Hepatocyte (in vitro differentiated cells): ENCODE measurements around the gene HOXA11. TPM values are rescaled to one million over a fixed set of nuclear protein-coding genes. Genes with fewer than 3 reads are reported as not detected.

ENCODE experiments used
- DNase-seq: peaks from one replicate; pipeline ENCODE4 v3.0.0-alpha.2; 2016; ENCODE audit warnings: low spot score
- H2AFZ ChIP-seq: fragments of 200-600 bp; sonication (generic); 2 replicates; pipeline ENCODE4 v1.6.0; 2016; ENCODE audit warnings: antibody characterized with exemption, mild to moderate bottlenecking
- H3K27ac ChIP-seq: fragments of 200-600 bp; sonication (generic); 2 replicates; pipeline ENCODE4 v1.5.1; 2016; ENCODE audit warnings: mild to moderate bottlenecking
- H3K27me3 ChIP-seq: fragments of 200-600 bp; sonication (generic); 2 replicates; pipeline ENCODE4 v1.6.1; 2016
- H3K36me3 ChIP-seq: fragments of 200-600 bp; sonication (generic); replicated peaks from 2 replicates; pipeline ENCODE4 v1.5.1; 2016; ENCODE audit warnings: low read depth; ENCODE audit not compliant: insufficient read depth
- H3K4me1 ChIP-seq: fragments of 200-600 bp; sonication (generic); 2 replicates; pipeline ENCODE4 v1.5.1; 2016; ENCODE audit warnings: mild to moderate bottlenecking, moderate library complexity; ENCODE audit not compliant: insufficient read depth
- H3K4me2 ChIP-seq: fragments of 200-600 bp; sonication (generic); 2 replicates; pipeline ENCODE4 v1.6.0; 2016
- H3K4me3 ChIP-seq: fragments of 200-600 bp; sonication (generic); 2 replicates; pipeline ENCODE4 v1.5.1; 2016; ENCODE audit warnings: mild to moderate bottlenecking
- H3K79me2 ChIP-seq: fragments of 200-600 bp; sonication (generic); 2 replicates; pipeline ENCODE4 v1.6.0; 2017; ENCODE audit warnings: mild to moderate bottlenecking
- H3K9me2 ChIP-seq: fragments of 200-600 bp; sonication (generic); replicated peaks from 2 replicates; pipeline ENCODE4 v1.6.0; 2017; ENCODE audit warnings: mild to moderate bottlenecking; ENCODE audit not compliant: insufficient read depth
- H3K9me3 ChIP-seq: fragments of 200-600 bp; sonication (generic); 2 replicates; pipeline ENCODE4 v1.5.1; 2016; ENCODE audit warnings: low read depth, mild to moderate bottlenecking
- H4K20me1 ChIP-seq: fragments of 200-600 bp; sonication (generic); 2 replicates; pipeline ENCODE4 v1.6.0; 2016; ENCODE audit warnings: mild to moderate bottlenecking; ENCODE audit not compliant: insufficient read depth, poor library complexity, severe bottlenecking
- EZH2 ChIP-seq: fragments of 200-600 bp; sonication (generic); IDR thresholded peaks from 2 replicates; pipeline ENCODE4 v1.6.1; 2016; ENCODE audit warnings: antibody characterized with exemption, mild to moderate bottlenecking, borderline replicate concordance
- EZH2phosphoT487 ChIP-seq: fragments of 200-600 bp; sonication (generic); IDR thresholded peaks from one replicate; pipeline ENCODE4 v1.6.1; 2018; ENCODE audit warnings: antibody characterized with exemption, mild to moderate bottlenecking, low read depth, moderate library complexity; ENCODE audit not compliant: unreplicated experiment, severe bottlenecking
- WGBS: methylation state at CpG from one replicate; pipeline ENCODE4 v1.1.6; 2016; ENCODE audit warnings: low lambda C conversion rate; ENCODE audit errors: missing lambda C conversion rate; 5-methylcytosine and 5-hydroxymethylcytosine counted together
- polyA plus RNA-seq: library from polyadenylated mRNA; unstranded; fragments of >200 nt; fragmentation: Nextera tagmentation; extraction: Ambion mirVana; gene quantifications from 2 replicates; pipeline ENCODE4 v1.2.1, GENCODE V29; 2016
- total RNA-seq: library from RNA; depleted of rRNA; stranded (reverse); fragments of >200 nt; gene quantifications from 2 replicates; pipeline ENCODE4 v1.2.3, GENCODE V29; 2014
- TF ChIP-seq, protein P1 (sequence below): fragments of 200-600 bp; sonication (generic); IDR thresholded peaks from 2 replicates; pipeline ENCODE4 v1.5.1; 2016; ENCODE audit warnings: antibody characterized with exemption, mild to moderate bottlenecking; ENCODE audit not compliant: poor library complexity

HOXA11 gene
- total and polyA plus RNA-seq, 2 experiments from 2014 or later = 6.4 to 7.6 TPM

DNA sequence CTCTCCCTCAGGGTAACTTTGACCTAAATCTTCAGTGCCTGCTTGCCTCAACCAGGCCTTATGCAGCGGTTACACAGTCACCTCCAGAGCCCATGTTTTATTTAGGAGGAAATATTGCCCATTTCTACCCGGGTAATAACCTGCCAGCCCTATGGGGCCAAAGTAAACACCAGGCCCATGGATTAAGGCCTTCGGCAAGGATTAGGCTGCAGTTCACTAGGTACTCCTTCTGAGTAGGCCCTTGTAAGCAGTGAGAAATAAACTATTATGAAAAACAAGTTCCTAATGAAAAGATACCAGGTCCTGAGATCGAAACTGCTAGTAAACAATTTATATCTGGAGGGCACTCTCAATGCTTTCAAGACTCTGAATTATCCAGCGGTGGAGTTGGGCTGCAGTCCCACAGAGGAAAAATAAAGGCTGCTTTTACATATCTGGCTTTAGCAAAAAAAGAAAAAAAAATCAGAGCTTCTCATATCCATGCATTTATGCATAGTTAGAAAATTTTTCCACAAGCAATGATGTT, 7.2 kb downstream of the HOXA11 start:
- Histone ChIP-seq H3K27ac (peak overlapping the region; percentile 96), H3K9me3 (no peaks in the 10 kb centered on the region), H2AFZ (no peak overlapping the region), H3K9me2 (no peaks in the 10 kb centered on the region), H3K4me1 (peaks cover 26% of the 10 kb centered on the region), H3K4me3 (peak overlapping the region; percentile 40), H4K20me1 (no peaks in the 10 kb centered on the region), H3K27me3 (peaks cover 92% of the 10 kb centered on the region), H3K79me2 (peaks cover 89% of the 10 kb centered on the region), H3K36me3 (no peaks in the 10 kb centered on the region), H3K4me2 (peak overlapping the region; percentile 96)
- TF ChIP-seq EZH2 = peak; percentile 8
- TF ChIP-seq, protein P1, sequence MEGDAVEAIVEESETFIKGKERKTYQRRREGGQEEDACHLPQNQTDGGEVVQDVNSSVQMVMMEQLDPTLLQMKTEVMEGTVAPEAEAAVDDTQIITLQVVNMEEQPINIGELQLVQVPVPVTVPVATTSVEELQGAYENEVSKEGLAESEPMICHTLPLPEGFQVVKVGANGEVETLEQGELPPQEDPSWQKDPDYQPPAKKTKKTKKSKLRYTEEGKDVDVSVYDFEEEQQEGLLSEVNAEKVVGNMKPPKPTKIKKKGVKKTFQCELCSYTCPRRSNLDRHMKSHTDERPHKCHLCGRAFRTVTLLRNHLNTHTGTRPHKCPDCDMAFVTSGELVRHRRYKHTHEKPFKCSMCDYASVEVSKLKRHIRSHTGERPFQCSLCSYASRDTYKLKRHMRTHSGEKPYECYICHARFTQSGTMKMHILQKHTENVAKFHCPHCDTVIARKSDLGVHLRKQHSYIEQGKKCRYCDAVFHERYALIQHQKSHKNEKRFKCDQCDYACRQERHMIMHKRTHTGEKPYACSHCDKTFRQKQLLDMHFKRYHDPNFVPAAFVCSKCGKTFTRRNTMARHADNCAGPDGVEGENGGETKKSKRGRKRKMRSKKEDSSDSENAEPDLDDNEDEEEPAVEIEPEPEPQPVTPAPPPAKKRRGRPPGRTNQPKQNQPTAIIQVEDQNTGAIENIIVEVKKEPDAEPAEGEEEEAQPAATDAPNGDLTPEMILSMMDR = no peak
- DNase-seq = no peak
- WGBS = 28% methylated on average over 5 of the region's 5 CpGs

DNA sequence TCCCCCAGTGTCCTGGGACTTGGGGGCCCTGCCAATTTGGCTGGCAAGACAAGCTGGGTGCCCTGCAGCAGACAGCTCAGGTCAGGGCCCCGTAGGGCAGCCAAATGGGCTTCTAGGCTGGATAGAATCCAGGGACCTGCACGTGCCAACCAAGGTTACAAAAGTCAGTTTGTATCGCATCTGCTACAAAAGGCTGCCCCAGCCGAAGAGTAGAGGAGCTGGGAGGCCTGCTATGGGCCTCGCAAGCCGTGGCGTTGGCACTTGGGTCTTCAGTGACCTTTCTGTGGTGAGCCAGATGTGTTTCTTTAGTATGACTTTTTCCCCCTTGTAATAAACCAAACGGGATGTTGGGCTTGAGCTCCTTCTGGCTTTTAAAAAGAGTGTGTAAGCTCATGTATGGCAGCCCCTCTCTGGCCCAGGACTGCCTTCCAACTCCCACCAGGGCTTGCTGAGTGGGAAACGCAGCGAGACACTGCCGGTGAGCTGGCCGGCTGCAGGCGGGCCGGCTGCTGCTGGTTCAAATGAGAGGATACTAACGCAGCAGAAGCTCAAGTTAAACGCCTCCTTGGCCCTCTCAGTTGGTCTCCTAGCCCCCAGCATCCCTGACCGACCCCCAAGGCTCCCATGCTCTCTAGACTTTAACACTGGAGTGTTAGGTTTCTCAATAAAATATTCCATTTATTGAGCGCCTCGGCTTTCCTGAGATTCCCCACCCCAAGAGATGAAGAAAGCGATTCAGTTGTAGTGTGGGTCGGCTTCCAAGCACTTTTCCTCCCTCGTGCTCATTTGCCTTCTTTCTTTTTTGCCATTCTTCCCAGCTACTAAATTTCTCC, 7.9 kb downstream of the HOXA11 start:
- Histone ChIP-seq H3K4me2 (peak overlapping the region; percentile 96), H3K4me3 (peak overlapping the region; percentile 40), H2AFZ (no peak overlapping the region), H3K79me2 (peaks cover 89% of the 10 kb centered on the region), H3K4me1 (peaks cover 25% of the 10 kb centered on the region), H3K9me2 (no peaks in the 10 kb centered on the region), H3K9me3 (no peaks in the 10 kb centered on the region), H3K27me3 (peaks cover 92% of the 10 kb centered on the region), H3K27ac (peak overlapping the region; percentile 96), H3K36me3 (no peaks in the 10 kb centered on the region), H4K20me1 (no peaks in the 10 kb centered on the region)
- 31% methylated on average over 22 of the region's 22 CpGs for WGBS
- no peak for TF ChIP-seq EZH2
- TF ChIP-seq, protein P1 = no peak
- TF ChIP-seq EZH2phosphoT487 = no peak
- DNase-seq = no peak

DNA sequence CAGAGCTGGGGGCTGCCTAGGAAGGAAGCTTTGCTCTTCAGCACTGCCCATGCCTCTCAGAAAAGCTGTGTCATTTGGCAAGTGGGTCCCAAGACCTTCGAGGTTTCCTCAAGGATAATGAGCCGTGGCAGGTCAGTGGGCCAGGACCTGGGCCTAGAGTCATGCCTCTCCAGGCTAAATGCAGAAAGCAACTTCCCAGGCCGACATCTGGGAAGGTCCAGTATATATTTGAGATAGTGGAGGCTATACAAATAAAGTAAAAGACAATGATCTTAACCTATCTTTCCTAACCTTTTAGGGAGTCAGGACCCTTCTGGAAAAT, 8.5 kb downstream of the HOXA11 start:
- DNase-seq = no peak
- no peaks in the 10 kb centered on the region for H3K36me3 ChIP-seq
- peaks cover 18% of the 10 kb centered on the region for H3K4me1 ChIP-seq
- H3K9me2 ChIP-seq = no peaks in the 10 kb centered on the region
- 67% methylated on average over 3 of the region's 3 CpGs for WGBS
- peak overlapping the region; percentile 96 for H3K4me2 ChIP-seq
- H3K27me3 ChIP-seq = peaks cover 93% of the 10 kb centered on the region
- H4K20me1 ChIP-seq = peaks cover 3% of the 10 kb centered on the region
- H3K4me3 ChIP-seq = peak overlapping the region; percentile 8
- peak overlapping the region; percentile 96 for H3K27ac ChIP-seq
- no peaks in the 10 kb centered on the region for H3K9me3 ChIP-seq
- H3K79me2 ChIP-seq = peaks cover 89% of the 10 kb centered on the region
- H2AFZ ChIP-seq = no peak overlapping the region
- TF ChIP-seq, protein P1 = no peak
- no peak for TF ChIP-seq EZH2phosphoT487
- TF ChIP-seq EZH2 = no peak
